KMS-11 (cell line): ENCODE results near the gene POMP.

ENCODE experiments used
- H2AFZ ChIP-seq: fragments of 200-600 bp; sonication (generic); 2 replicates; pipeline ENCODE4 v1.6.1; 2016; ENCODE audit warnings: antibody characterized with exemption, mixed run types, low read depth
- H3K27ac ChIP-seq: fragments of 200-600 bp; sonication (generic); 2 replicates; pipeline ENCODE4 v1.6.1; 2016; ENCODE audit warnings: mild to moderate bottlenecking, mixed run types
- H3K27me3 ChIP-seq: fragments of 200-600 bp; sonication (generic); 2 replicates; pipeline ENCODE4 v1.6.1; 2017; ENCODE audit warnings: mild to moderate bottlenecking, low read depth, mixed run types, moderate library complexity; ENCODE audit not compliant: insufficient read depth
- H3K36me3 ChIP-seq: fragments of 200-600 bp; sonication (generic); 2 replicates; pipeline ENCODE4 v1.6.1; 2017; ENCODE audit warnings: mild to moderate bottlenecking, mixed run types; ENCODE audit not compliant: insufficient read depth
- H3K4me1 ChIP-seq: fragments of 200-600 bp; sonication (generic); 2 replicates; pipeline ENCODE4 v1.6.1; 2016; ENCODE audit warnings: mild to moderate bottlenecking, low read depth, mixed run types; ENCODE audit not compliant: poor library complexity, severe bottlenecking
- H3K4me2 ChIP-seq: fragments of 200-600 bp; sonication (generic); 2 replicates; pipeline ENCODE4 v1.7.0; 2016; ENCODE audit warnings: mild to moderate bottlenecking, mixed run types
- H3K4me3 ChIP-seq: fragments of 200-600 bp; sonication (generic); IDR thresholded peaks from 2 replicates; pipeline ENCODE4 v1.6.1; 2017; ENCODE audit warnings: low read depth, low read length, mixed read lengths; ENCODE audit not compliant: insufficient read depth
- H3K79me2 ChIP-seq: fragments of 200-600 bp; sonication (generic); 2 replicates; pipeline ENCODE4 v1.6.1; 2016; ENCODE audit warnings: low read depth, mixed run types; ENCODE audit not compliant: insufficient read depth
- H3K9ac ChIP-seq: fragments of 200-600 bp; sonication (generic); 2 replicates; pipeline ENCODE4 v1.6.1; 2016; ENCODE audit warnings: mild to moderate bottlenecking, mixed run types
- H4K20me1 ChIP-seq: fragments of 200-600 bp; sonication (generic); 2 replicates; pipeline ENCODE4 v1.6.1; 2016; ENCODE audit warnings: mild to moderate bottlenecking, mixed run types; ENCODE audit not compliant: insufficient read depth
- CTCF ChIP-seq: fragments of 200-600 bp; sonication (generic); conservative IDR thresholded peaks from 2 replicates; pipeline ENCODE4 v1.6.1; 2017; ENCODE audit warnings: low read depth, mild to moderate bottlenecking, antibody characterized with exemption, low read length, moderate library complexity, mixed read lengths

POMP gene

GRCh38 chr13:28707629-28708427 is 48.9 kb downstream of the POMP start:
- Histone ChIP-seq H3K4me1 (peaks cover 15% of the 10 kb centered on the region), H3K4me2 (peak overlapping the region; percentile 78), H3K9ac (no peak overlapping the region), H2AFZ (no peak overlapping the region), H3K4me3 (no peak overlapping the region), H4K20me1 (no peaks in the 10 kb centered on the region), H3K36me3 (no peaks in the 10 kb centered on the region), H3K27ac (no peak overlapping the region), H3K27me3 (no peaks in the 10 kb centered on the region), H3K79me2 (no peaks in the 10 kb centered on the region)
- no peak for TF ChIP-seq CTCF

- H3K36me3 ChIP-seq, result no peaks in the 10 kb centered on the region
- peaks cover 15% of the 10 kb centered on the region for H3K4me1 ChIP-seq
- no peak overlapping the region for H2AFZ ChIP-seq
- no peaks in the 10 kb centered on the region for H3K79me2 ChIP-seq
- no peak overlapping the region for H3K4me2 ChIP-seq
- H3K4me3 ChIP-seq, result no peak overlapping the region
- no peaks in the 10 kb centered on the region for H4K20me1 ChIP-seq
- H3K27ac ChIP-seq, result no peak overlapping the region
- no peaks in the 10 kb centered on the region for H3K27me3 ChIP-seq
- H3K9ac ChIP-seq, result no peak overlapping the region
- TF ChIP-seq CTCF, result no peak
These were observed 51.2 kb downstream of the POMP start for GRCh38 chr13:28710161-28710560.

GRCh38 chr13:28714651-28715050 is 55.7 kb downstream of the POMP start:
- H4K20me1 ChIP-seq, result no peaks in the 10 kb centered on the region
- no peaks in the 10 kb centered on the region for H3K36me3 ChIP-seq
- H3K9ac ChIP-seq, result no peak overlapping the region
- no peak overlapping the region for H2AFZ ChIP-seq
- no peak overlapping the region for H3K4me2 ChIP-seq
- no peak overlapping the region for H3K4me3 ChIP-seq
- no peak for TF ChIP-seq CTCF
- H3K79me2 ChIP-seq, result no peaks in the 10 kb centered on the region
- no peak overlapping the region for H3K27ac ChIP-seq
- no peaks in the 10 kb centered on the region for H3K27me3 ChIP-seq
- H3K4me1 ChIP-seq, result no peaks in the 10 kb centered on the region

- no peak overlapping the region for H3K27ac ChIP-seq
- H2AFZ ChIP-seq, result no peak overlapping the region
- TF ChIP-seq CTCF, result no peak
- H3K79me2 ChIP-seq, result no peaks in the 10 kb centered on the region
- H3K4me3 ChIP-seq, result no peak overlapping the region
- no peaks in the 10 kb centered on the region for H3K36me3 ChIP-seq
- H3K4me2 ChIP-seq, result no peak overlapping the region
- H3K27me3 ChIP-seq, result no peaks in the 10 kb centered on the region
- no peak overlapping the region for H3K9ac ChIP-seq
- no peaks in the 10 kb centered on the region for H4K20me1 ChIP-seq
- no peaks in the 10 kb centered on the region for H3K4me1 ChIP-seq
These were observed 57.6 kb downstream of the POMP start for GRCh38 chr13:28716511-28716910.
